MM.1S (cell line): ENCODE results near the gene LGALS14.

ENCODE experiments used
- CTCF ChIP-seq: fragments of 300-600 bp; sonication (generic); IDR thresholded peaks from 2 replicates; pipeline ENCODE4 v1.5.1; 2016; ENCODE audit warnings: antibody characterized with exemption, low read length, mixed read lengths
- EZH2 ChIP-seq: fragments of 300-600 bp; sonication (generic); optimal IDR thresholded peaks from 2 replicates; pipeline ENCODE3; 2017; ENCODE audit warnings: low read depth, mild to moderate bottlenecking, antibody characterized with exemption, low read length, mixed read lengths
- EZH2phosphoT487 ChIP-seq: fragments of 300-600 bp; sonication (generic); IDR thresholded peaks from 2 replicates; pipeline ENCODE4 v1.6.1; 2018; ENCODE audit warnings: antibody characterized with exemption, low read length

- TF ChIP-seq CTCF, result no peak
- no peak for TF ChIP-seq EZH2phosphoT487
- TF ChIP-seq EZH2, result no peak
Measured at GRCh38 chr19:39733841-39734240, 29.6 kb downstream of the LGALS14 start.
